Testis (tissue), 2 donors: Measurements from ENCODE around the gene EIPR1.

ENCODE experiments used
- CTCF ChIP-seq, 3 experiments: fragments of 450-650 bp in 2 of 3; fragments of 200-600 bp in 1 of 3; sonication (generic) in 1 of 3; IDR thresholded peaks; one replicate each; pipeline ENCODE4 v1.5.1; 2016 to 2019; ENCODE audit warnings: antibody characterized with exemption in 3 of 3, mild to moderate bottlenecking in 2 of 3, moderate library complexity in 1 of 3
- POLR2A ChIP-seq: fragments of 450-650 bp; IDR thresholded peaks from one replicate; pipeline ENCODE4 v1.6.1; 2017; ENCODE audit warnings: antibody characterized with exemption, mild to moderate bottlenecking, moderate library complexity

- no peak for TF ChIP-seq CTCF (IDR thresholded peaks at IDR 0.05)
- no peak for TF ChIP-seq POLR2A
These were observed 177.8 kb downstream of the EIPR1 start for GRCh38 chr2:3199627-3200345.
